Suprapubic skin (tissue), 4 donors: ENCODE data around the gene RAP1GDS1.

Source experiments
- EP300 ChIP-seq: sonication (generic); formaldehyde crosslinking; IDR thresholded peaks from one replicate; pipeline ENCODE4 v1.6.1; 2017; ENCODE audit warnings: antibody characterized with exemption
- POLR2AphosphoS5 ChIP-seq, 3 donors: sonication (generic); formaldehyde crosslinking; IDR thresholded peaks; one replicate each; pipeline ENCODE4 v1.6.1; 2017; ENCODE audit warnings: antibody characterized with exemption in 3 of 3
- TF ChIP-seq, protein P1 (sequence below), 2 donors: fragments of 200-600 bp in 1 of 2; fragments of 450-650 bp in 1 of 2; sonication (generic) in 1 of 2; IDR thresholded peaks; one replicate each; pipeline ENCODE4 v1.5.1; 2016 to 2019; ENCODE audit warnings: antibody characterized with exemption in 2 of 2, mild to moderate bottlenecking in 1 of 2, moderate library complexity in 1 of 2

DNA sequence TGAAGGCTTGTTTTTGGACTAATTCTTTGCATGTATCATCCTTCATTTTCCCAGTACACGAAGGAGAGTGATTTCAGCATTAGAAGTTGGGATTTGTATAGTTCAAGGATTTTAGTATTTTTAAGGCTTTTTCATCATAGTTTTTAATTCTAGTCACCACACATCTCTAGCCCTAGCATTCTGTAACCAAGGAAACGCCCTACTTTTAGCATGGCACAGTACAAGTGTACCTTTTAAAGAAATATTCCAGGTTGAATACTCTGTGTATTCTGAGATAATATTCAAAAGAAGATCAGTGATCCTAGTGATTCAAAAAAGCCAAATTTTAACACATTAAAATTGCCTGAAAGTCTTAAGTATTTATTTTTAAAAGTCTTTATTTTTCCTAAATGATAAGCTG, 150.5 kb downstream of the RAP1GDS1 start:
- TF ChIP-seq, protein P1, sequence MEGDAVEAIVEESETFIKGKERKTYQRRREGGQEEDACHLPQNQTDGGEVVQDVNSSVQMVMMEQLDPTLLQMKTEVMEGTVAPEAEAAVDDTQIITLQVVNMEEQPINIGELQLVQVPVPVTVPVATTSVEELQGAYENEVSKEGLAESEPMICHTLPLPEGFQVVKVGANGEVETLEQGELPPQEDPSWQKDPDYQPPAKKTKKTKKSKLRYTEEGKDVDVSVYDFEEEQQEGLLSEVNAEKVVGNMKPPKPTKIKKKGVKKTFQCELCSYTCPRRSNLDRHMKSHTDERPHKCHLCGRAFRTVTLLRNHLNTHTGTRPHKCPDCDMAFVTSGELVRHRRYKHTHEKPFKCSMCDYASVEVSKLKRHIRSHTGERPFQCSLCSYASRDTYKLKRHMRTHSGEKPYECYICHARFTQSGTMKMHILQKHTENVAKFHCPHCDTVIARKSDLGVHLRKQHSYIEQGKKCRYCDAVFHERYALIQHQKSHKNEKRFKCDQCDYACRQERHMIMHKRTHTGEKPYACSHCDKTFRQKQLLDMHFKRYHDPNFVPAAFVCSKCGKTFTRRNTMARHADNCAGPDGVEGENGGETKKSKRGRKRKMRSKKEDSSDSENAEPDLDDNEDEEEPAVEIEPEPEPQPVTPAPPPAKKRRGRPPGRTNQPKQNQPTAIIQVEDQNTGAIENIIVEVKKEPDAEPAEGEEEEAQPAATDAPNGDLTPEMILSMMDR (IDR thresholded peaks at IDR 0.05) = no peak
- TF ChIP-seq POLR2AphosphoS5 (IDR thresholded peaks at IDR 0.05) = no peak
- TF ChIP-seq EP300 = no peak
